Spleen (tissue), 11 donors: Measurements from ENCODE around the gene DDAH2. TPM values are rescaled to one million over a fixed set of nuclear protein-coding genes. Genes with fewer than 3 reads are reported as not detected.
A peak's percentile ranks its signal among the peaks of the same experiment; 100 is the strongest.

Source experiments
- DNase-seq: peaks from one replicate; pipeline ENCODE4 v3.0.0-alpha.2; 2020
- H3K27ac ChIP-seq, 8 donors: fragments of 200-600 bp; sonication (generic) in 7 of 8; 1 replicate in 4 of 8; 2 replicates in 4 of 8; pipeline versions ENCODE4 v1.5.0 to v1.8.0; 2016 to 2021; ENCODE audit warnings: inconsistent platforms in 4 of 8, mild to moderate bottlenecking in 4 of 8, moderate library complexity in 1 of 8
- H3K27me3 ChIP-seq, 7 donors: fragments of 200-600 bp; sonication (generic) in 6 of 7; replicated peaks in 1 of 7; 1 replicate in 4 of 7; 2 replicates in 3 of 7; pipeline versions ENCODE4 v1.5.0 to v1.8.0; 2016 to 2021; ENCODE audit warnings: inconsistent platforms in 3 of 7, mild to moderate bottlenecking in 1 of 7
- H3K36me3 ChIP-seq, 6 donors: fragments of 200-600 bp; sonication (generic) in 5 of 6; 1 replicate in 4 of 6; 2 replicates in 2 of 6; pipeline versions ENCODE4 v1.5.0 to v1.8.0; 2016 to 2021; ENCODE audit warnings: inconsistent platforms in 2 of 6
- H3K4me1 ChIP-seq, 6 donors: fragments of 200-600 bp; sonication (generic) in 5 of 6; 1 replicate in 3 of 6; 2 replicates in 3 of 6; pipeline versions ENCODE4 v1.5.0 to v1.8.0; 2016 to 2021; ENCODE audit warnings: inconsistent platforms in 3 of 6
- H3K4me3 ChIP-seq, 8 donors: fragments of 200-600 bp; sonication (generic) in 7 of 8; 1 replicate in 4 of 8; 2 replicates in 4 of 8; pipeline versions ENCODE4 v1.5.0 to v1.8.0; 2016 to 2021; ENCODE audit warnings: inconsistent platforms in 4 of 8, mild to moderate bottlenecking in 4 of 8, moderate library complexity in 2 of 8
- H3K9me3 ChIP-seq, 8 donors: fragments of 200-600 bp; sonication (generic) in 7 of 8; 1 replicate in 4 of 8; 2 replicates in 4 of 8; pipeline versions ENCODE4 v1.5.0 to v1.8.0; 2016 to 2021; ENCODE audit warnings: inconsistent platforms in 4 of 8
- CTCF ChIP-seq, 11 experiments: fragments of 200-600 bp in 7 of 11; fragments of 450-650 bp in 4 of 11; sonication (generic) in 4 of 11; IDR thresholded peaks in 8 of 11; conservative IDR thresholded peaks in 3 of 11; 1 replicate in 7 of 11; 2 replicates in 4 of 11; pipeline versions ENCODE4 v1.4.0 to v1.8.0; 2016 to 2021; ENCODE audit warnings: antibody characterized with exemption in 11 of 11, inconsistent platforms in 4 of 11, mild to moderate bottlenecking in 1 of 11
- POLR2A ChIP-seq, 3 donors: fragments of 450-650 bp; IDR thresholded peaks; one replicate each; pipeline ENCODE4 v1.5.1; 2017; ENCODE audit warnings: antibody characterized with exemption in 3 of 3, mild to moderate bottlenecking in 1 of 3
- POLR2AphosphoS5 ChIP-seq, 3 donors: sonication (generic); formaldehyde crosslinking; IDR thresholded peaks; one replicate each; pipeline ENCODE4 v1.5.1; 2017; ENCODE audit warnings: antibody characterized with exemption in 3 of 3
- WGBS, 5 donors: extraction: QIAGEN DNeasy Blood & Tissue Kit in 3 of 5; methylation state at CpG; one replicate each; pipeline versions ENCODE4 v1.1.5 to v1.1.7; 2013 to 2018; 5-methylcytosine and 5-hydroxymethylcytosine counted together
- intact Hi-C: fragments of 100-400 bp; cut with DNase I; formaldehyde crosslinking; loops from one replicate; pipeline ENCODE4 v1.15.0; 2023; ENCODE audit warnings: low total_unique reads
- polyA plus RNA-seq, 3 donors: library from polyadenylated mRNA; stranded (reverse); fragments of 200-250 nt; gene quantifications; one replicate each; pipeline ENCODE4 v1.2.1, GENCODE V29; 2013
- total RNA-seq, 7 donors: library from RNA; depleted of rRNA in 3 of 7; stranded (reverse); fragments of >200 nt in 3 of 7; fragmentation: NEBNext Ultra II Directional in 4 of 7; extraction: Animal tissue kit (Norgen Biotek cat#: 25700) in 4 of 7; gene quantifications; one replicate each; pipeline versions ENCODE4 v1.1.0 to v1.2.1, GENCODE V29; 2016 to 2021
- donor health status: healthy with polysubstance abuse.
- donor health status: DM: no; HTN: no; CAD: no; lungs with moderate emphysema.
- donor health status: DM: no; HTN: no; CAD: no.
- donor health status: Bipolar disorder and iron deficiency.
- donor health status: healthy.
- donor health status: DM: no; HTN: no; CAD: no.
- donor health status: DM: yes; HTN: yes; CAD: no.

Gene DDAH2
- total and polyA plus RNA-seq, 10 donors, result 63.0 to 116 (median 76.7) TPM

GRCh38 chr6:31701666-31702404, 27.3 kb downstream of the DDAH2 start:
- Histone ChIP-seq H3K9me3 (no peaks in the 10 kb centered on the region), H3K4me1 (peaks cover 15 to 64% (median 39%) of the 10 kb centered on the region in 6 donors), H3K4me3 (peak overlapping the region; percentile 52 to 82 (median 61)), H3K27ac (peak overlapping the region; percentile 97 to 100 (median 99)), H3K27me3 (no peaks in the 10 kb centered on the region), H3K36me3 (peaks cover 0 to 49% (median 26%) of the 10 kb centered on the region in 6 donors)
- intact Hi-C loops, result no loop called here
- 24 to 41% (median 34%) methylated on average over 7 of the region's 7 CpGs for WGBS, 5 donors
- TF ChIP-seq POLR2A (IDR thresholded peaks at IDR 0.05), result no peak
- TF ChIP-seq CTCF (IDR thresholded peaks at IDR 0.05 in 8 of 11, conservative IDR thresholded peaks at IDR 0.05 in 3 of 11), result no peak
- TF ChIP-seq POLR2AphosphoS5 (IDR thresholded peaks at IDR 0.05), result no peak
- no peak for DNase-seq

- Histone ChIP-seq H3K4me3 (peak overlapping the region in 2 of 8 donors; percentile 56 to 78), H3K9me3 (no peaks in the 10 kb centered on the region)
These were observed 28.2 kb downstream of the DDAH2 start for GRCh38 chr6:31700740-31701401.

GRCh38 chr6:31697555-31697954, 31.5 kb downstream of the DDAH2 start:
- Histone ChIP-seq H3K27ac (peak overlapping the region in 3 of 8 donors; percentile 18 to 50 (median 37)), H3K27me3 (no peaks in the 10 kb centered on the region), H3K9me3 (no peaks in the 10 kb centered on the region), H3K36me3 (peaks cover 0 to 92% (median 69%) of the 10 kb centered on the region in 6 donors), H3K4me3 (no peak overlapping the region), H3K4me1 (peaks cover 15 to 52% (median 31%) of the 10 kb centered on the region in 6 donors)
- intact Hi-C loops, result no loop called here
- DNase-seq, result no peak
- 38 to 53% (median 43%) methylated on average over 3 of the region's 3 CpGs for WGBS, 5 donors
- TF ChIP-seq CTCF (IDR thresholded peaks at IDR 0.05 in 8 of 11, conservative IDR thresholded peaks at IDR 0.05 in 3 of 11) (no peak), POLR2AphosphoS5 (IDR thresholded peaks at IDR 0.05) (no peak), POLR2A (IDR thresholded peaks at IDR 0.05) (no peak)

More at GRCh38 chr6:31700740-31701401, 28.2 kb downstream of the DDAH2 start:
- DNase-seq, result no peak
- peak overlapping the region in 1 of 8 donors; percentile 98 for H3K27ac ChIP-seq
- intact Hi-C loops, result no loop called here
- peaks cover 15 to 64% (median 39%) of the 10 kb centered on the region in 6 donors for H3K4me1 ChIP-seq
- WGBS, 5 donors, result 89 to 96% (median 92%) methylated on average over 5 of the region's 5 CpGs
- TF ChIP-seq CTCF (IDR thresholded peaks at IDR 0.05 in 8 of 11, conservative IDR thresholded peaks at IDR 0.05 in 3 of 11), result no peak
- no peak for TF ChIP-seq POLR2A (IDR thresholded peaks at IDR 0.05)
- no peak for TF ChIP-seq POLR2AphosphoS5 (IDR thresholded peaks at IDR 0.05)
- H3K36me3 ChIP-seq, result peaks cover 0 to 59% (median 36%) of the 10 kb centered on the region in 6 donors
- H3K27me3 ChIP-seq, result no peaks in the 10 kb centered on the region

GRCh38 chr6:31693535-31693934, 35.6 kb downstream of the DDAH2 start:
- no peaks in the 10 kb centered on the region for H3K27me3 ChIP-seq
- H3K27ac ChIP-seq, result no peak overlapping the region
- H3K36me3 ChIP-seq, result peaks cover 0 to 100% (median 90%) of the 10 kb centered on the region in 6 donors
- H3K4me3 ChIP-seq, result no peak overlapping the region
- intact Hi-C loops, result no loop called here
- no peaks in the 10 kb centered on the region for H3K9me3 ChIP-seq
- TF ChIP-seq POLR2A (IDR thresholded peaks at IDR 0.05) (no peak), POLR2AphosphoS5 (IDR thresholded peaks at IDR 0.05) (no peak), CTCF (IDR thresholded peaks at IDR 0.05 in 8 of 11, conservative IDR thresholded peaks at IDR 0.05 in 3 of 11) (no peak)
- 85 to 96% (median 91%) methylated on average over 5 to 6 of the region's 6 CpGs for WGBS, 5 donors
- peaks cover 0 to 28% (median 14%) of the 10 kb centered on the region in 6 donors for H3K4me1 ChIP-seq
- no peak for DNase-seq
